Activated CD4-positive, CD25-positive, alpha-beta regulatory T cell treated with anti-CD3 and anti-CD28 coated beads, Interleukin-2, amount 50 U/mL, for 24 hours (primary cell): ENCODE measurements around the gene SGTA.
"Not testable (repeated sequence)": the region's sequence is repeated elsewhere in the genome, so short reads cannot be mapped to it uniquely, and the experiment has no call there.

Experiments
- ATAC-seq, 2 donors: fragments of 150-1000 bp; cut with Tn5 transposase; one replicate each; pipeline ENCODE4 v1.10.0; 2021; ENCODE audit warnings: mild to moderate bottlenecking in 1 of 2, moderate library complexity in 1 of 2

Gene SGTA

GRCh38 chr19:2722541-2723344 lies 60.3 kb downstream of the SGTA start:
- no peak for ATAC-seq

GRCh38 chr19:2721570-2722540 lies 61.2 kb downstream of the SGTA start:
- ATAC-seq, result no peak

GRCh38 chr19:2720777-2721569 lies 62.1 kb downstream of the SGTA start, which contains the start of gene DIRAS1:
TSS of gene DIRAS1 (minus strand) at chr19:2721372. CDS start at chr19:2717806, 3,566 bp downstream.
- no peak for ATAC-seq

- no peak for ATAC-seq
Observed at GRCh38 chr19:2719920-2720776, 62.9 kb downstream of the SGTA start.

GRCh38 chr19:2719232-2719735 lies 63.8 kb downstream of the SGTA start:
- ATAC-seq, result no peak

GRCh38 chr19:2717638-2718541 lies 65.2 kb downstream of the SGTA start:
- ATAC-seq, result no peak

GRCh38 chr19:2716722-2717637 lies 66.1 kb downstream of the SGTA start:
- no peak for ATAC-seq

- ATAC-seq, result no peak
Observed at GRCh38 chr19:2716275-2716650, 66.8 kb downstream of the SGTA start.

- no peak for ATAC-seq
Observed at GRCh38 chr19:2715470-2716274, 67.4 kb downstream of the SGTA start.

- ATAC-seq, result no peak
Observed at GRCh38 chr19:2714531-2715269, 68.4 kb downstream of the SGTA start.

- not testable (repeated sequence) for ATAC-seq
Observed at GRCh38 chr19:2714102-2714501, 69.0 kb downstream of the SGTA start.

- not testable (repeated sequence) for ATAC-seq
Observed at GRCh38 chr19:2713170-2713569, 69.9 kb downstream of the SGTA start.

- no peak for ATAC-seq
Observed at GRCh38 chr19:2711875-2712205, 71.2 kb downstream of the SGTA start.

- ATAC-seq, result no peak
Observed at GRCh38 chr19:2711172-2711874, 71.8 kb downstream of the SGTA start.

GRCh38 chr19:2706251-2706650 lies 76.8 kb downstream of the SGTA start:
- ATAC-seq, result no peak
